Measurements from ENCODE around the gene DOCK2.

- TF ChIP-seq SIN3A (IDR thresholded peaks at IDR 0.05; ENCODE audit: borderline replicate concordance, insufficient read depth, low read length) = no peak
- no peak for TF ChIP-seq POLR2AphosphoS5 (IDR thresholded peaks at IDR 0.05; ENCODE audit: low read depth, low read length)
Measured at GRCh38 chr5:169817031-169817430, 180.0 kb downstream of the DOCK2 start.
